RWPE1 (cell line): Measurements from ENCODE around the gene AFMID.

Experiments
- CTCF ChIA-PET: fragments of 350-600 bp; sonication (Branson Sonifier 250); formaldehyde crosslinking; extraction: SDS; loops from one replicate; lab custom pipeline; 2021; lab: Yijun Ruan, JAX
- POLR2A ChIA-PET: fragments of 400-600 bp; formaldehyde crosslinking; extraction: SDS; loops from one replicate; lab custom pipeline; 2020; ENCODE audit warnings: antibody characterized with exemption; ENCODE audit not compliant: low non-redundant PET; lab: Yijun Ruan, JAX
- DNase-seq: peaks from one replicate; pipeline ENCODE4 v3.0.0; 2012; ENCODE audit warnings: low spot score
- H3K27ac ChIP-seq: fragments of 450-650 bp; 2 replicates; pipeline ENCODE4 v1.5.1; 2017
- TF ChIP-seq, protein P1 (sequence below): fragments of 450-650 bp; conservative IDR thresholded peaks from 2 replicates; pipeline ENCODE4 v1.5.1; 2017; ENCODE audit warnings: low read depth, mild to moderate bottlenecking

Gene AFMID

DNA sequence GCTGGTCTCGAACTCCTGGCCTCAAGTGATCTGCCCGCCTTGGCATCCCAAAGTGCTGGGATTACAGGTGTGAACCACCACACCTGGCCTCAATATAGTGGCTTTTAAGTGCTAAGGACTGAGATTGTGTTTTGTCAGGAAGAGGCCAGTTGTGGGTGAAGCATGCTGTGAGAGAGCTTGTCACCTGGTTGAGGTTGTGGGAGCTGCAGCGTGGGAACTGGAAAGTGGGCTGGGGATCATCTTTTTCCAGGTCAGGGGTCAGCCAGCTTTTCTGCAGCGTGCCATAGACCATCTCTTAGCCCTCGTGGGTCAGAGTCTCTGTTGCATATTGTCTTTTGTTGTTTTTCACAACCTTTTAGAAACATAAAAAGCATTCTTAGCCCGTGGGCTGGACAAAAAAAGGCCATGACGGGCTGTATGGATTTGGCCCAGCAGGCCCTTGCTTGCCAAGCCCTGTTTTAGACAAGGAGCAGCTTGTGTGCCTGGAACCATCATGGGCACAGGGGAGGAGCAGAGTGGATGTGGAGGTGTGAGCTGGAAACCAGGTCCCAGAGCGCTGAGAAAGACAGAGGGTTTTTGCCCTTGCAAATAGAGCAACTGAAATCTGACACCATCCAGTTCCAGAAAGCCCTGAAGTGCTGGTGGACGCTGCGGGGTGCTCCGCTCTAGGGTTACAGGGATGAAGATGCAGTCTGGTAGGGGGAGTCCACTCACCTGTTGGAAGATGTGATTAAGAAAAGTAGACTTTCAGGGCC is 32.4 kb downstream of the AFMID start:
- no peak for DNase-seq
- CTCF ChIA-PET = interaction anchor here (1.5 kb wide), 1 partner anchor 31 kb away, joined by 3 read pairs; no protein-coding TSS in a partner anchor
- POLR2A ChIA-PET = interaction anchor here (0.5 kb wide), 1 partner anchor 91 kb away, joined by 3 read pairs; the partner anchor contains the start of gene TMC6

DNA sequence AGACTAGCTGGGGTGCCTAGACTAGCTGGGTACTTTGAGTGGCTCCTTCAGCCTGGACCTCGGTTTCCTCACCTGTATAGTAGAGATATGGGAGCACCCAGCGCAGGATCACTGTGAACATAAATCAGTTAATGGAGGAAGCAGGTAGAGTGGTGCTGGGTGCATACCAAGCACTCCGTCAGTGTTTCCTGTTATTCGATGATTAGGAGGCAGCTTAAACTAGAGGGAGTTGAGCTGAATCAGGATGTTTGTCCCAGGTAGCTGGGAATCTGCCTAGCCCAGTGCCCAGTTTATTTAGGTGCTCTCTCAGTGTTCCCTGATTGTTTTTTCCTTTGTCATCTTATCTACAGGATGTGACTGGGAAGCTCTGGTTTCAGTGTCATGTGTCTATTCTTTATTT is 35.9 kb downstream of the AFMID start:
- TF ChIP-seq, protein P1, sequence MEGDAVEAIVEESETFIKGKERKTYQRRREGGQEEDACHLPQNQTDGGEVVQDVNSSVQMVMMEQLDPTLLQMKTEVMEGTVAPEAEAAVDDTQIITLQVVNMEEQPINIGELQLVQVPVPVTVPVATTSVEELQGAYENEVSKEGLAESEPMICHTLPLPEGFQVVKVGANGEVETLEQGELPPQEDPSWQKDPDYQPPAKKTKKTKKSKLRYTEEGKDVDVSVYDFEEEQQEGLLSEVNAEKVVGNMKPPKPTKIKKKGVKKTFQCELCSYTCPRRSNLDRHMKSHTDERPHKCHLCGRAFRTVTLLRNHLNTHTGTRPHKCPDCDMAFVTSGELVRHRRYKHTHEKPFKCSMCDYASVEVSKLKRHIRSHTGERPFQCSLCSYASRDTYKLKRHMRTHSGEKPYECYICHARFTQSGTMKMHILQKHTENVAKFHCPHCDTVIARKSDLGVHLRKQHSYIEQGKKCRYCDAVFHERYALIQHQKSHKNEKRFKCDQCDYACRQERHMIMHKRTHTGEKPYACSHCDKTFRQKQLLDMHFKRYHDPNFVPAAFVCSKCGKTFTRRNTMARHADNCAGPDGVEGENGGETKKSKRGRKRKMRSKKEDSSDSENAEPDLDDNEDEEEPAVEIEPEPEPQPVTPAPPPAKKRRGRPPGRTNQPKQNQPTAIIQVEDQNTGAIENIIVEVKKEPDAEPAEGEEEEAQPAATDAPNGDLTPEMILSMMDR = no peak
- DNase-seq = no peak
- CTCF ChIA-PET = interaction anchor here (1.3 kb wide), 1 partner anchor 28 kb away, joined by 6 read pairs; no protein-coding TSS in a partner anchor
- peak overlapping the region; percentile 24 for H3K27ac ChIP-seq
- POLR2A ChIA-PET = no interaction called here

More for the DNA sequence above, 32.4 kb downstream of the AFMID start:
- TF ChIP-seq, protein P1 = no peak
- H3K27ac ChIP-seq = peak overlapping the region; percentile 20

DNA sequence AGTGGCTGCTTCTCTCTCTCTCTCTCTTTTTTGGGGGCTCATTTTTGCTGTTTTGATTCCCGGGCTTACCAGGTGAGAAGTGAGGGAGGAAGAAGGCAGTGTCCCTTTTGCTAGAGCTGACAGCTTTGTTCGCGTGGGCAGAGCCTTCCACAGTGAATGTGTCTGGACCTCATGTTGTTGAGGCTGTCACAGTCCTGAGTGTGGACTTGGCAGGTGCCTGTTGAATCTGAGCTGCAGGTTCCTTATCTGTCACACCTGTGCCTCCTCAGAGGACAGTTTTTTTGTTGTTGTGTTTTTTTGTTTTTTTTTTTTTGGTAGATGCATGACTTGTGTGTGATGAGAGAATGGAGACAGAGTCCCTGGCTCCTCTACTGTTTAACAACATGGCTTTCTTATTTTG is 36.6 kb downstream of the AFMID start:
- TF ChIP-seq, protein P1 = no peak
- no peak for DNase-seq
- POLR2A ChIA-PET = no interaction called here
- CTCF ChIA-PET = interaction anchor here (1.3 kb wide), 1 partner anchor 27 kb away, joined by 6 read pairs; no protein-coding TSS in a partner anchor
- H3K27ac ChIP-seq = peak overlapping the region; percentile 24

DNA sequence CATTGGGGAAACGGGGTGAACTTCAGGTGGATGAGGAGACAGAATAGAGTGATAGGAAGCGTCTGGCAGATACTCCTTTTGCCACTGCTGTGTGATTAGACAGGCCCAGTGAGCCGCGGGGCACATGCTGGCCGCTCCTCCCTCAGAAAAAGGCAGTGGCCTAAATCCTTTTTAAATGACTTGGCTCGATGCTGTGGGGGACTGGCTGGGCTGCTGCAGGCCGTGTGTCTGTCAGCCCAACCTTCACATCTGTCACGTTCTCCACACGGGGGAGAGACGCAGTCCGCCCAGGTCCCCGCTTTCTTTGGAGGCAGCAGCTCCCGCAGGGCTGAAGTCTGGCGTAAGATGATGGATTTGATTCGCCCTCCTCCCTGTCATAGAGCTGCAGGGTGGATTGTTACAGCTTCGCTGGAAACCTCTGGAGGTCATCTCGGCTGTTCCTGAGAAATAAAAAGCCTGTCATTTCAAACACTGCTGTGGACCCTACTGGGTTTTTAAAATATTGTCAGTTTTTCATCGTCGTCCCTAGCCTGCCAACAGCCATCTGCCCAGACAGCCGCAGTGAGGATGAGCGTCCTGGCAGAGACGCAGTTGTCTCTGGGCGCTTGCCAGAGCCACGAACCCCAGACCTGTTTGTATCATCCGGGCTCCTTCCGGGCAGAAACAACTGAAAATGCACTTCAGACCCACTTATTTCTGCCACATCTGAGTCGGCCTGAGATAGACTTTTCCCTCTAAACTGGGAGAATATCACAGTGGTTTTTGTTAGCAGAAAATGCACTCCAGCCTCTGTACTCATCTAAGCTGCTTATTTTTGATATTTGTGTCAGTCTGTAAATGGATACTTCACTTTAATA is 37.3 kb downstream of the AFMID start:
- TF ChIP-seq, protein P1 = no peak
- DNase-seq = no peak
- POLR2A ChIA-PET = no interaction called here
- CTCF ChIA-PET = no interaction called here
- peak overlapping the region; percentile 44 for H3K27ac ChIP-seq

DNA sequence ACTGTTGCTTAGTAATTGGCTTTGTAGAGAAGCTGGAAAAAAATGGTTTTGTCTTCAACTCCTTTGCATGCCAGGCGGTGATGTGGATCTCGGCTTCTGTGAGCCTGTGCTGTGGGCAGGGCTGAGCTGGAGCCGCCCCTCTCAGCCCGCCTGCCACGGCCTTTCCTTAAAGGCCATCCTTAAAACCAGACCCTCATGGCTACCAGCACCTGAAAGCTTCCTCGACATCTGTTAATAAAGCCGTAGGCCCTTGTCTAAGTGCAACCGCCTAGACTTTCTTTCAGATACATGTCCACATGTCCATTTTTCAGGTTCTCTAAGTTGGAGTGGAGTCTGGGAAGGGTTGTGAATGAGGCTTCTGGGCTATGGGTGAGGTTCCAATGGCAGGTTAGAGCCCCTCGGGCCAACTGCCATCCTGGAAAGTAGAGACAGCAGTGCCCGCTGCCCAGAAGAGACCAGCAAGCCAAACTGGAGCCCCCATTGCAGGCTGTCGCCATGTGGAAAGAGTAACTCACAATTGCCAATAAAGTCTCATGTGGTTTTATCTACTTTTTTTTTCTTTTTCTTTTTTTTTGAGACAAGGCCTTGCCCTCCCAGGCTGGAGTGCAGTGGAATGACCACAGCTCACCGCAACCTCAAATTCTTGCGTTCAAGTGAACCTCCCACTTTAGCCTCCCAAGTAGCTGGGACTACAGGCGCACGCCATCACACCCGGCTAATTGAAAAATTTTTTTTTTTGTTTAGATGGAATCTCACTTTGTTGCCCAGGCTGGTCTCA is 38.1 kb downstream of the AFMID start:
- no peak for DNase-seq
- peak overlapping the region; percentile 44 for H3K27ac ChIP-seq
- TF ChIP-seq, protein P1 = no peak
- POLR2A ChIA-PET = interaction anchor here (0.6 kb wide), 1 partner anchor 27 kb away, joined by 3 read pairs; no protein-coding TSS in a partner anchor
- CTCF ChIA-PET = interaction anchor here (0.8 kb wide), 1 partner anchor 26 kb away, joined by 3 read pairs; no protein-coding TSS in a partner anchor
